Measurements from ENCODE around the gene ADGRG6. TPM values are rescaled to one million over a fixed set of nuclear protein-coding genes. Genes with fewer than 3 reads are reported as not detected.

The ADGRG6 gene
- total and polyA plus RNA-seq, 2 of the 8 experiments (the other 6 are each of a cell fraction or from before 2014, with no cell fraction given): 1.1 to 6.2 TPM

- no peak overlapping the region for H3K18ac ChIP-seq (ENCODE audit: extremely low read depth, low read length)
- no peak overlapping the region for H3K27ac ChIP-seq (ENCODE audit: low read depth, low read length)
- H3K36me3 ChIP-seq (ENCODE audit: control insufficient read depth in 2 of 4, insufficient read depth in 4 of 4, low read length in 3 of 4): no peaks in the 10 kb centered on the region
- H3K4me1 ChIP-seq (replicated peaks in 1 of 4; ENCODE audit: control insufficient read depth in 3 of 4, insufficient read depth in 4 of 4, low read length in 3 of 4): peaks cover 0 to 4% (median 0%) of the 10 kb centered on the region in 4 experiments; a peak in 1 of 7 replicates
- no peak overlapping the region for H4K91ac ChIP-seq (replicated peaks; ENCODE audit: insufficient read length, low read length)
- no peak overlapping the region for H3K4ac ChIP-seq (replicated peaks; ENCODE audit: insufficient read length, low read depth, low read length)
- H3K4me3 ChIP-seq (ENCODE audit: extremely low read depth in 1 of 4, insufficient read depth in 2 of 4, low read depth in 3 of 4, low read length in 4 of 4): no peak overlapping the region
- H2AK5ac ChIP-seq (ENCODE audit: low read depth, low read length): no peak overlapping the region
- H3K9ac ChIP-seq (replicated peaks in 1 of 4; ENCODE audit: extremely low read depth in 1 of 4, low read depth in 3 of 4, low read length in 3 of 4): no peak overlapping the region
- no peak overlapping the region for H2BK5ac ChIP-seq (ENCODE audit: low read depth, low read length)
- DNase-seq (ENCODE audit: low read depth in 1 of 2, low spot score in 2 of 2): no peak
- no peak overlapping the region for H3K4me2 ChIP-seq (ENCODE audit: insufficient read depth in 1 of 2, low read depth in 2 of 2, low read length in 2 of 2)
- ChIA-PET CTCF (ENCODE audit: partially characterized antibody) (interaction anchor here (0.6 to 1.4 kb wide), 5 partner anchors 10 to 61 kb away, joined by 3 to 8 read pairs (median 3); no protein-coding TSS in a partner anchor), POLR2A (ENCODE audit: partially characterized antibody) (no interaction called here)
- no peak overlapping the region for H4K5ac ChIP-seq (ENCODE audit: insufficient read length, low read depth, low read length)
- H3K9me3 ChIP-seq (ENCODE audit: insufficient read depth in 2 of 2, low read depth in 1 of 2, low read length in 1 of 2): no peaks in the 10 kb centered on the region
- H3K23me2 ChIP-seq (ENCODE audit: low read depth, low read length): no peaks in the 10 kb centered on the region
- no peak overlapping the region for H2BK120ac ChIP-seq (replicated peaks; ENCODE audit: low read depth, low read length)
- no peak overlapping the region for H3K14ac ChIP-seq (ENCODE audit: insufficient read length)
- H2BK20ac ChIP-seq (ENCODE audit: low read length): no peak overlapping the region
- no peaks in the 10 kb centered on the region for H3K79me2 ChIP-seq (ENCODE audit: control insufficient read depth in 1 of 2, insufficient read depth in 2 of 2, low read length in 2 of 2)
- H2AFZ ChIP-seq (ENCODE audit: low read length): no peak overlapping the region
- no peaks in the 10 kb centered on the region for H4K20me1 ChIP-seq (replicated peaks in 1 of 2; ENCODE audit: control insufficient read depth in 1 of 2, insufficient read depth in 2 of 2, low read length in 2 of 2)
- WGBS, 2 experiments (ENCODE audit: extremely low coverage in 1 of 2, insufficient coverage in 1 of 2, insufficient read length in 1 of 2, insufficient replicate concordance in 2 of 2, low coverage in 1 of 2, low lambda C conversion rate in 2 of 2, missing lambda C conversion rate in 1 of 2): 84% methylated on average over 1 of the region's 1 CpG; no CpG with 5 or more reads in 1 of the 2 experiments
- H2BK15ac ChIP-seq (ENCODE audit: low read length): no peak overlapping the region
- H3K23ac ChIP-seq (ENCODE audit: insufficient read length): no peak overlapping the region
- H4K8ac ChIP-seq (ENCODE audit: extremely low read depth, insufficient read depth, low read length): no peak overlapping the region
- H3K56ac ChIP-seq (replicated peaks; ENCODE audit: insufficient read length, low read depth, low read length): no peak overlapping the region
- H3K79me1 ChIP-seq (ENCODE audit: low read depth, low read length): no peaks in the 10 kb centered on the region
- H2BK12ac ChIP-seq (ENCODE audit: low read depth, low read length): no peak overlapping the region
- no peak for FAIRE-seq
- H3K27me3 ChIP-seq (replicated peaks in 1 of 4; ENCODE audit: control insufficient read depth in 3 of 4, extremely low read depth in 1 of 4, insufficient read depth in 3 of 4, low read length in 3 of 4): no peaks in the 10 kb centered on the region
- TF ChIP-seq TCF12 (IDR thresholded peaks at IDR 0.05; ENCODE audit: low read depth, low read length): no peak
- TF ChIP-seq POLR2AphosphoS5 (IDR thresholded peaks at IDR 0.05; ENCODE audit: low read depth, low read length): no peak
These were observed 21.5 kb upstream of the ADGRG6 start for GRCh38 chr6:142280265-142280664.

All from H1 (cell line).